ENCODE measurements around the gene BAX.

GRCh38 chr19:48934837-48935236 lies 19.8 kb upstream of the BAX start:
- TF ChIP-seq CTCF (IDR thresholded peaks at IDR 0.05) (no peak), POLR2A (IDR thresholded peaks at IDR 0.05) (no peak), EP300 (IDR thresholded peaks at IDR 0.05) (no peak)

All from tibial nerve (tissue), 4 donors.